Left cardiac atrium (tissue), 2 donors: ENCODE results near the gene NLGN2. TPM values are rescaled to one million over a fixed set of nuclear protein-coding genes. Genes with fewer than 3 reads are reported as not detected.

ENCODE experiments used
- total RNA-seq, 2 donors: library from RNA; stranded (reverse); fragmentation: NEBNext Ultra II Directional; extraction: Animal tissue kit (Norgen Biotek cat#: 25700); gene quantifications; one replicate each; pipeline ENCODE4 v1.2.1, GENCODE V29; 2021
- donor health status: DM: no; HTN: yes; CAD: no; lungs with severe emphysema.
- donor health status: DM: yes; HTN: yes; CAD: no.

NLGN2 gene
- total RNA-seq, 2 donors from 2014 or later: 12.1 to 15.5 TPM

Other genes with a start within 250 kb of the NLGN2 start
- gene ASGR1, start 228.5 kb upstream of the NLGN2 start, total RNA-seq: under 1 TPM; 0.68 TPM
- gene DLG4, start 188.0 kb upstream of the NLGN2 start, total RNA-seq: 10 to 100 TPM; 21.3 to 22.9 TPM
- gene ACADVL, start 187.9 kb upstream of the NLGN2 start, total RNA-seq: 1,000 to 10,000 TPM in 1 of 2 donors, 100 to 1,000 TPM in 1; 891 to 1,101 TPM
- gene DVL2, start 173.3 kb upstream of the NLGN2 start, total RNA-seq: 10 to 100 TPM; 22.5 to 23.8 TPM
- 10 to 100 TPM; 18.5 to 27.5 TPM for gene PHF23, start 168.4 kb upstream of the NLGN2 start, total RNA-seq
- 100 to 1,000 TPM; 459 to 475 TPM for gene GABARAP, start 165.4 kb upstream of the NLGN2 start, total RNA-seq
- gene CTDNEP1, start 156.1 kb upstream of the NLGN2 start, total RNA-seq: 100 to 1,000 TPM; 116 to 118 TPM
- gene ELP5, start 155.6 kb upstream of the NLGN2 start, total RNA-seq: 10 to 100 TPM; 68.3 to 93.8 TPM
- gene CLDN7, start 145.4 kb upstream of the NLGN2 start, total RNA-seq: 1 to 10 TPM; 2.1 to 4.9 TPM
- gene SLC2A4, start 126.1 kb upstream of the NLGN2 start, total RNA-seq: 10 to 100 TPM; 79.1 to 87.6 TPM
- 1 to 10 TPM; 1.2 to 1.9 TPM for gene YBX2, start 113.2 kb upstream of the NLGN2 start, total RNA-seq
- 100 to 1,000 TPM; 274 to 374 TPM for gene EIF5A, start 100.2 kb upstream of the NLGN2 start, total RNA-seq
- gene GPS2, start 92.5 kb upstream of the NLGN2 start, total RNA-seq: 10 to 100 TPM; 59.3 to 63.4 TPM
- gene NEURL4, start 78.5 kb upstream of the NLGN2 start, total RNA-seq: 10 to 100 TPM; 24.8 to 38.8 TPM
- gene ACAP1, start 71.3 kb upstream of the NLGN2 start, total RNA-seq: 10 to 100 TPM; 19.0 to 20.4 TPM
- 1 to 10 TPM; 5.3 to 5.9 TPM for gene KCTD11, start 55.7 kb upstream of the NLGN2 start, total RNA-seq
- not detected for gene TMEM95, start 52.7 kb upstream of the NLGN2 start, total RNA-seq
- 1 to 10 TPM; 1.9 to 2.1 TPM for gene TNK1, start 26.8 kb upstream of the NLGN2 start, total RNA-seq
- 10 to 100 TPM; 22.4 to 29.0 TPM for gene PLSCR3, start 13.3 kb upstream of the NLGN2 start, total RNA-seq
- gene TMEM256, start 3.7 kb upstream of the NLGN2 start, total RNA-seq: 10 to 100 TPM; 67.3 to 69.2 TPM
- not detected for gene SPEM1, start 12.5 kb downstream of the NLGN2 start, total RNA-seq
- gene SPEM2, start 17.8 kb downstream of the NLGN2 start, total RNA-seq: not detected
- not detected for gene SPEM3, start 21.0 kb downstream of the NLGN2 start, total RNA-seq
- 1 to 10 TPM; 2.7 to 2.9 TPM for gene TMEM102, start 27.6 kb downstream of the NLGN2 start, total RNA-seq
- gene FGF11, start 31.7 kb downstream of the NLGN2 start, total RNA-seq: 10 to 100 TPM; 20.5 to 24.6 TPM
- gene CHRNB1, start 37.2 kb downstream of the NLGN2 start, total RNA-seq: 10 to 100 TPM; 12.4 to 13.8 TPM
- 10 to 100 TPM; 62.1 to 62.2 TPM for gene ZBTB4, start 71.8 kb downstream of the NLGN2 start, total RNA-seq
- gene SLC35G6, start 73.6 kb downstream of the NLGN2 start, total RNA-seq: not detected
- 10 to 100 TPM; 42.8 to 56.9 TPM for gene POLR2A, start 76.5 kb downstream of the NLGN2 start, total RNA-seq
- gene TNFSF12, start 141.2 kb downstream of the NLGN2 start, total RNA-seq: 10 to 100 TPM; 31.0 to 47.6 TPM
- 10 to 100 TPM; 15.0 to 25.5 TPM for gene TNFSF13, start 150.9 kb downstream of the NLGN2 start, total RNA-seq
- gene SENP3, start 154.1 kb downstream of the NLGN2 start, total RNA-seq: 10 to 100 TPM; 27.2 to 30.5 TPM
- gene CD68, start 171.8 kb downstream of the NLGN2 start, total RNA-seq: 10 to 100 TPM; 55.5 to 87.3 TPM
- gene MPDU1, start 176.0 kb downstream of the NLGN2 start, total RNA-seq: 10 to 100 TPM; 30.5 to 35.0 TPM
- gene SOX15, start 182.2 kb downstream of the NLGN2 start, total RNA-seq: 1 to 10 TPM; 3.0 to 4.7 TPM
- gene FXR2, start 207.1 kb downstream of the NLGN2 start, total RNA-seq: 10 to 100 TPM; 68.3 to 68.7 TPM
- gene SAT2, start 220.0 kb downstream of the NLGN2 start, total RNA-seq: 10 to 100 TPM; 84.1 to 86.4 TPM
- gene SHBG, start 222.3 kb downstream of the NLGN2 start, total RNA-seq: under 1 TPM; 0.55 to 0.85 TPM
- gene ATP1B2, start 243.1 kb downstream of the NLGN2 start, total RNA-seq: 1 to 10 TPM; 1.8 to 3.7 TPM